Measurements from ENCODE around the gene FOXP1.

Gene FOXP1

GRCh38 chr3:71045917-71046282, 537.6 kb downstream of the FOXP1 start:
- peak overlapping the region; percentile 70 for H3K27ac ChIP-seq
- peaks cover 11 to 27% of the 10 kb centered on the region in 2 experiments for H3K4me1 ChIP-seq (ENCODE audit: control insufficient read depth in 1 of 2, insufficient read depth in 1 of 2, low read depth in 1 of 2, low read length in 1 of 2)
- H3K36me3 ChIP-seq, result peaks cover 41% of the 10 kb centered on the region
- no peaks in the 10 kb centered on the region for H3K27me3 ChIP-seq
- TF ChIP-seq, protein P1, sequence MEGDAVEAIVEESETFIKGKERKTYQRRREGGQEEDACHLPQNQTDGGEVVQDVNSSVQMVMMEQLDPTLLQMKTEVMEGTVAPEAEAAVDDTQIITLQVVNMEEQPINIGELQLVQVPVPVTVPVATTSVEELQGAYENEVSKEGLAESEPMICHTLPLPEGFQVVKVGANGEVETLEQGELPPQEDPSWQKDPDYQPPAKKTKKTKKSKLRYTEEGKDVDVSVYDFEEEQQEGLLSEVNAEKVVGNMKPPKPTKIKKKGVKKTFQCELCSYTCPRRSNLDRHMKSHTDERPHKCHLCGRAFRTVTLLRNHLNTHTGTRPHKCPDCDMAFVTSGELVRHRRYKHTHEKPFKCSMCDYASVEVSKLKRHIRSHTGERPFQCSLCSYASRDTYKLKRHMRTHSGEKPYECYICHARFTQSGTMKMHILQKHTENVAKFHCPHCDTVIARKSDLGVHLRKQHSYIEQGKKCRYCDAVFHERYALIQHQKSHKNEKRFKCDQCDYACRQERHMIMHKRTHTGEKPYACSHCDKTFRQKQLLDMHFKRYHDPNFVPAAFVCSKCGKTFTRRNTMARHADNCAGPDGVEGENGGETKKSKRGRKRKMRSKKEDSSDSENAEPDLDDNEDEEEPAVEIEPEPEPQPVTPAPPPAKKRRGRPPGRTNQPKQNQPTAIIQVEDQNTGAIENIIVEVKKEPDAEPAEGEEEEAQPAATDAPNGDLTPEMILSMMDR (IDR thresholded peaks at IDR 0.05), result no peak
- no peak overlapping the region for H3K4me3 ChIP-seq (ENCODE audit: low read depth in 1 of 2, low read length in 1 of 2)
- no peaks in the 10 kb centered on the region for H3K9me3 ChIP-seq

- TF ChIP-seq, protein P1 (IDR thresholded peaks at IDR 0.05), result no peak
- peaks cover 42% of the 10 kb centered on the region for H3K36me3 ChIP-seq
- H3K4me1 ChIP-seq (ENCODE audit: control insufficient read depth in 1 of 2, insufficient read depth in 1 of 2, low read depth in 1 of 2, low read length in 1 of 2), result peaks cover 11 to 24% of the 10 kb centered on the region in 2 experiments
- H3K4me3 ChIP-seq (ENCODE audit: low read depth in 1 of 2, low read length in 1 of 2), result no peak overlapping the region
- no peaks in the 10 kb centered on the region for H3K27me3 ChIP-seq
- peak overlapping the region; percentile 70 for H3K27ac ChIP-seq
- H3K9me3 ChIP-seq, result no peaks in the 10 kb centered on the region
These were observed 538.2 kb downstream of the FOXP1 start for GRCh38 chr3:71045212-71045916.

DNA sequence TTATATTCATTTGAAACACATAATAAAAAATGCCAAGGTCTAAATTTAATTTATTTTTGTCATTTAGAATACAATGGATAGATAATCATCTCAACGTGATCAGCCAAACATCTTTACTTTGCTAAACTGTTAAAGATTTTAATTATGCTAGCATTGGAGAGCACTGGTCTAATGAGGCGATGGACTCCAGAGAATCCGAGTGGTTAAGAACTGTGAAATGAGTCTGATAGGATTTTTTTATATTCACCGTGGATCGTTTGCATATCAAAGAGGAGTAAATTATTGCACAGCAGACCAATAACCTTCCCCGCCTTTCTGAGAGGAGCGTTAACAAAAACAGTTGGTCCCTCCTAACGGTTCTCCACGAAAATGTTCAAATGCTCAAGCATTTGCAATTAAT, 540.8 kb downstream of the FOXP1 start:
- no peaks in the 10 kb centered on the region for H3K9me3 ChIP-seq
- TF ChIP-seq, protein P1 (IDR thresholded peaks at IDR 0.05), result no peak
- H3K4me1 ChIP-seq (ENCODE audit: control insufficient read depth in 1 of 2, insufficient read depth in 1 of 2, low read depth in 1 of 2, low read length in 1 of 2), result peaks cover 11 to 18% of the 10 kb centered on the region in 2 experiments
- no peak overlapping the region for H3K27ac ChIP-seq
- H3K27me3 ChIP-seq, result no peaks in the 10 kb centered on the region
- H3K36me3 ChIP-seq, result peaks cover 68% of the 10 kb centered on the region
- no peak overlapping the region for H3K4me3 ChIP-seq (ENCODE audit: low read depth in 1 of 2, low read length in 1 of 2)

GRCh38 chr3:71041371-71041770, 542.2 kb downstream of the FOXP1 start:
- Histone ChIP-seq H3K36me3 (peaks cover 70% of the 10 kb centered on the region), H3K27ac (no peak overlapping the region), H3K27me3 (no peaks in the 10 kb centered on the region), H3K4me3 (ENCODE audit: low read depth in 1 of 2, low read length in 1 of 2) (no peak overlapping the region), H3K4me1 (ENCODE audit: control insufficient read depth in 1 of 2, insufficient read depth in 1 of 2, low read depth in 1 of 2, low read length in 1 of 2) (peaks cover 11 to 18% of the 10 kb centered on the region in 2 experiments), H3K9me3 (no peaks in the 10 kb centered on the region)
- TF ChIP-seq, protein P1 (IDR thresholded peaks at IDR 0.05), result no peak

DNA sequence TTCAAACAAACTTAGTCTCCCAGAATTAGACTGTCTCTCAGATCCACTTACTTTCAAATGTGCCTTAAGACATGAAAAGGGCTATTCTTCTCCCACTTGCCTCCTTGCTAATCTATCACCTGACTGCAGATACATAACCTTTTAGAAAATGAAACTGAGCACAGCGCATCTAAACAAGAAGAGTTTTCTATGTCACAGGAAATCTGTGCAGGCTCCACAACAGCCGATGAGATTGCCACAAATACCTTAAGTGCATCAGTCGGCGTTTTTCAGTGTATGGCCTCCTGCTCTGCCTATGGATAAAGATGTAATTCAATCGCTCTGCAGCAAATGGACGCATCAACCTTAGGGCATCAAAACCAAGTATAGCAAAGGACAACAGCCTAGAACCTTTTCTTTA, 544.2 kb downstream of the FOXP1 start:
- H3K4me3 ChIP-seq (ENCODE audit: low read depth in 1 of 2, low read length in 1 of 2), result no peak overlapping the region
- H3K27ac ChIP-seq, result no peak overlapping the region
- no peaks in the 10 kb centered on the region for H3K9me3 ChIP-seq
- peaks cover 0 to under 1% of the 10 kb centered on the region in 2 experiments for H3K4me1 ChIP-seq (ENCODE audit: control insufficient read depth in 1 of 2, insufficient read depth in 1 of 2, low read depth in 1 of 2, low read length in 1 of 2)
- TF ChIP-seq, protein P1 (IDR thresholded peaks at IDR 0.05), result no peak
- peaks cover 59% of the 10 kb centered on the region for H3K36me3 ChIP-seq
- no peaks in the 10 kb centered on the region for H3K27me3 ChIP-seq
